Measurements from ENCODE around the gene CELA3B.

Gene CELA3B

DNA sequence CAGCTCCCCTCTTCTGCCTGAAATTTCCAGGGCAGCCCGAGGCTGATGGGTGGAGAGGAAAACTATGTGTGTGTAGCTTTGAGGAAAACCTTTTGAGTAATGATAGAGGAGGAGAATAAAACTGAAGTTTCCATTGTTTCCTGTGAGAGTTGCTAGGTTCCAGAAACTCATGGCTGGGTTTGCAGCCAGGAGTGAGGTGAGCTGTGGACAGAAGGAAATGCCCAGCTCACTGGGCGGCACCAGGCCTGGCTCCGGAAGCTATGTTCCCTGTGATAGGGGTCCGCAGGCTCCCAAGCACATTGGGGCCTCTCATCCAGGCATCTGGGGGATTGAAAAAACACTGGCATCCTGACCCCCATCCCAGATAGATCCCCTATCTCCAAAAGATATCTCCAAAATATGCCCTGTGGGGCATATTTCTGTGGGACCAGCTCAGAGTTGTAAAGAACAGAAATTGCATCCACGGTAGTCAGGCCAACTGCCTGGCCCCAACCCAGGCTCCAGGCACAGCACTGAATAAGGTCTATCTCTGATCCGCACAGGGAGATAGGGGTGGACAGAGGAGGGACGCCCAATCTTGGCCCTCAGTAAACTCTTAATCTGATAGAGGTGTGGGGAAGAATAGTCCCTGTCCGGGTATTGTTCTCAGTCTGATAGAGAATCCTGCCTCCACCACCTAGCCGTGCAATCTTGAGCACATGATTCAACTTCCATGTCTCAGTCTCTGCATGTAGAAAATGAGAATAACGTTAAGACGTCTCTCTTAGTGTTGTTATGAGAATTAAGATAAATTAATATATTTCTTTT, 37.9 kb upstream of the CELA3B start:
- no peak for TF ChIP-seq CSDC2 (CRISPR knock-in tag; IDR thresholded peaks at IDR 0.05)
- no peak for TF ChIP-seq ESRRG (CRISPR knock-in tag; IDR thresholded peaks at IDR 0.05)
- TF ChIP-seq ZNF70 (CRISPR knock-in tag; IDR thresholded peaks at IDR 0.05) = no peak
- no peak for TF ChIP-seq PPARA (CRISPR knock-in tag; IDR thresholded peaks at IDR 0.05; ENCODE audit: borderline replicate concordance)
- TF ChIP-seq, protein P1, sequence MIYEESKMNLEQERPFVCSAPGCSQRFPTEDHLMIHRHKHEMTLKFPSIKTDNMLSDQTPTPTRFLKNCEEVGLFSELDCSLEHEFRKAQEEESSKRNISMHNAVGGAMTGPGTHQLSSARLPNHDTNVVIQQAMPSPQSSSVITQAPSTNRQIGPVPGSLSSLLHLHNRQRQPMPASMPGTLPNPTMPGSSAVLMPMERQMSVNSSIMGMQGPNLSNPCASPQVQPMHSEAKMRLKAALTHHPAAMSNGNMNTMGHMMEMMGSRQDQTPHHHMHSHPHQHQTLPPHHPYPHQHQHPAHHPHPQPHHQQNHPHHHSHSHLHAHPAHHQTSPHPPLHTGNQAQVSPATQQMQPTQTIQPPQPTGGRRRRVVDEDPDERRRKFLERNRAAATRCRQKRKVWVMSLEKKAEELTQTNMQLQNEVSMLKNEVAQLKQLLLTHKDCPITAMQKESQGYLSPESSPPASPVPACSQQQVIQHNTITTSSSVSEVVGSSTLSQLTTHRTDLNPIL (CRISPR knock-in tag; IDR thresholded peaks at IDR 0.05; ENCODE audit: low read depth) = no peak
- TF ChIP-seq BACH2 (CRISPR knock-in tag; IDR thresholded peaks at IDR 0.05; ENCODE audit: borderline replicate concordance) = no peak
- TF ChIP-seq GLIS3 (CRISPR knock-in tag; IDR thresholded peaks at IDR 0.05) = no peak
- TF ChIP-seq TCF4 (CRISPR knock-in tag; IDR thresholded peaks at IDR 0.05; ENCODE audit: borderline replicate concordance) = no peak
- TF ChIP-seq, protein P2, sequence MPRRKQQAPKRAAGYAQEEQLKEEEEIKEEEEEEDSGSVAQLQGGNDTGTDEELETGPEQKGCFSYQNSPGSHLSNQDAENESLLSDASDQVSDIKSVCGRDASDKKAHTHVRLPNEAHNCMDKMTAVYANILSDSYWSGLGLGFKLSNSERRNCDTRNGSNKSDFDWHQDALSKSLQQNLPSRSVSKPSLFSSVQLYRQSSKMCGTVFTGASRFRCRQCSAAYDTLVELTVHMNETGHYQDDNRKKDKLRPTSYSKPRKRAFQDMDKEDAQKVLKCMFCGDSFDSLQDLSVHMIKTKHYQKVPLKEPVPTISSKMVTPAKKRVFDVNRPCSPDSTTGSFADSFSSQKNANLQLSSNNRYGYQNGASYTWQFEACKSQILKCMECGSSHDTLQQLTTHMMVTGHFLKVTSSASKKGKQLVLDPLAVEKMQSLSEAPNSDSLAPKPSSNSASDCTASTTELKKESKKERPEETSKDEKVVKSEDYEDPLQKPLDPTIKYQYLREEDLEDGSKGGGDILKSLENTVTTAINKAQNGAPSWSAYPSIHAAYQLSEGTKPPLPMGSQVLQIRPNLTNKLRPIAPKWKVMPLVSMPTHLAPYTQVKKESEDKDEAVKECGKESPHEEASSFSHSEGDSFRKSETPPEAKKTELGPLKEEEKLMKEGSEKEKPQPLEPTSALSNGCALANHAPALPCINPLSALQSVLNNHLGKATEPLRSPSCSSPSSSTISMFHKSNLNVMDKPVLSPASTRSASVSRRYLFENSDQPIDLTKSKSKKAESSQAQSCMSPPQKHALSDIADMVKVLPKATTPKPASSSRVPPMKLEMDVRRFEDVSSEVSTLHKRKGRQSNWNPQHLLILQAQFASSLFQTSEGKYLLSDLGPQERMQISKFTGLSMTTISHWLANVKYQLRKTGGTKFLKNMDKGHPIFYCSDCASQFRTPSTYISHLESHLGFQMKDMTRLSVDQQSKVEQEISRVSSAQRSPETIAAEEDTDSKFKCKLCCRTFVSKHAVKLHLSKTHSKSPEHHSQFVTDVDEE (CRISPR knock-in tag; IDR thresholded peaks at IDR 0.05) = no peak
- TF ChIP-seq ZC3H10 (CRISPR knock-in tag; IDR thresholded peaks at IDR 0.05) = no peak
- TF ChIP-seq, protein P3, sequence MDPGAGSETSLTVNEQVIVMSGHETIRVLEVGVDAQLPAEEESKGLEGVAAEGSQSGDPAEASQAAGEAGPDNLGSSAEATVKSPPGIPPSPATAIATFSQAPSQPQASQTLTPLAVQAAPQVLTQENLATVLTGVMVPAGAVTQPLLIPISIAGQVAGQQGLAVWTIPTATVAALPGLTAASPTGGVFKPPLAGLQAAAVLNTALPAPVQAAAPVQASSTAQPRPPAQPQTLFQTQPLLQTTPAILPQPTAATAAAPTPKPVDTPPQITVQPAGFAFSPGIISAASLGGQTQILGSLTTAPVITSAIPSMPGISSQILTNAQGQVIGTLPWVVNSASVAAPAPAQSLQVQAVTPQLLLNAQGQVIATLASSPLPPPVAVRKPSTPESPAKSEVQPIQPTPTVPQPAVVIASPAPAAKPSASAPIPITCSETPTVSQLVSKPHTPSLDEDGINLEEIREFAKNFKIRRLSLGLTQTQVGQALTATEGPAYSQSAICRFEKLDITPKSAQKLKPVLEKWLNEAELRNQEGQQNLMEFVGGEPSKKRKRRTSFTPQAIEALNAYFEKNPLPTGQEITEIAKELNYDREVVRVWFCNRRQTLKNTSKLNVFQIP (CRISPR knock-in tag; IDR thresholded peaks at IDR 0.05; ENCODE audit: borderline replicate concordance, low read depth) = no peak
- no peak for TF ChIP-seq ZFP30 (CRISPR knock-in tag; IDR thresholded peaks at IDR 0.05)
- TF ChIP-seq ARNTL (CRISPR knock-in tag; IDR thresholded peaks at IDR 0.05; ENCODE audit: borderline replicate concordance, low read depth) = no peak
- no peak for TF ChIP-seq RARB (CRISPR knock-in tag; IDR thresholded peaks at IDR 0.05)
- no peak for TF ChIP-seq ZNF565 (CRISPR knock-in tag; conservative IDR thresholded peaks at IDR 0.05; ENCODE audit: low read depth)
- no peak for TF ChIP-seq SNAI2 (CRISPR knock-in tag; IDR thresholded peaks at IDR 0.05)
- TF ChIP-seq ZNF8 (CRISPR knock-in tag; IDR thresholded peaks at IDR 0.05) = no peak
- TF ChIP-seq OSR1 (CRISPR knock-in tag; IDR thresholded peaks at IDR 0.05) = no peak
- TF ChIP-seq, protein P4, sequence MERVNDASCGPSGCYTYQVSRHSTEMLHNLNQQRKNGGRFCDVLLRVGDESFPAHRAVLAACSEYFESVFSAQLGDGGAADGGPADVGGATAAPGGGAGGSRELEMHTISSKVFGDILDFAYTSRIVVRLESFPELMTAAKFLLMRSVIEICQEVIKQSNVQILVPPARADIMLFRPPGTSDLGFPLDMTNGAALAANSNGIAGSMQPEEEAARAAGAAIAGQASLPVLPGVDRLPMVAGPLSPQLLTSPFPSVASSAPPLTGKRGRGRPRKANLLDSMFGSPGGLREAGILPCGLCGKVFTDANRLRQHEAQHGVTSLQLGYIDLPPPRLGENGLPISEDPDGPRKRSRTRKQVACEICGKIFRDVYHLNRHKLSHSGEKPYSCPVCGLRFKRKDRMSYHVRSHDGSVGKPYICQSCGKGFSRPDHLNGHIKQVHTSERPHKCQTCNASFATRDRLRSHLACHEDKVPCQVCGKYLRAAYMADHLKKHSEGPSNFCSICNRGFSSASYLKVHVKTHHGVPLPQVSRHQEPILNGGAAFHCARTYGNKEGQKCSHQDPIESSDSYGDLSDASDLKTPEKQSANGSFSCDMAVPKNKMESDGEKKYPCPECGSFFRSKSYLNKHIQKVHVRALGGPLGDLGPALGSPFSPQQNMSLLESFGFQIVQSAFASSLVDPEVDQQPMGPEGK (CRISPR knock-in tag; IDR thresholded peaks at IDR 0.05; ENCODE audit: borderline replicate concordance) = no peak
- ATAC-seq = no peak

DNA sequence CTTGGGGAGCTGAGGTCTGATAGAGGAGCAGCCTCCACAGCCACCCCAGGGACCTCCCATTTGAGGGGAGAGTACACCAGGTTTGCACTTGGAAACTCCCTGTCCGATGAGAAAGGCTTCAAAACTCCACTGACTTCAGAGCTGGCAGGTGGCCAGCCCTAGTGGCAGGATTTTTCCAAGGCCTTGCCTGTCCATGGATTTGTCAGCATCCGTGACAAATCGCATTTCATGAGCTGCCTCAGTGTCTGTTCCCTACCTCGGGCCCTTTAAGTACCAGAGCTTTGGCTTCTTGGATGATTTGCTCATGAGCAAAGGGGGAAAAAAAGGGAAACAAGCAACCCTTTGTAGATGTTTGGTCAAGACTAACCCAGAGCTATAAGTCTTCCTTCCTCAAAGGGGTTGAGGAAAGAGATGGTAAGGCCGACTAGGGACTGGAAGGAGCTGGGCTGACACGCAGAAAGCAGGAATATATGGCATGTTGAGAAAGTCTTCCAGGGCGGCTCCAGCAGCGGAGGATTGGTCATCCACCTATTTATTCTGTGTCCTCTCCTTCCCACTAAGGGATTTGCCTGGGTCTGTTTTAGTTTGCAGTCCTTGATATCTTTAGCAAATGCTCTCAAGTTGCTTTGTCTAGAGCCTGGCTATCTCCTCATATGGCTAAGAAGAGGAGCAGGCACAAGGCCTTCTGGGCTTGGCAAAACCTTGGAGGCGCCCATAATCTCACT, 37.0 kb upstream of the CELA3B start:
- peak; percentile 67 for ATAC-seq
- TF ChIP-seq ZNF565 (CRISPR knock-in tag; conservative IDR thresholded peaks at IDR 0.05; ENCODE audit: low read depth) = no peak
- TF ChIP-seq TOX (CRISPR knock-in tag; IDR thresholded peaks at IDR 0.05; ENCODE audit: borderline replicate concordance) = no peak
- TF ChIP-seq ISL1 (CRISPR knock-in tag; IDR thresholded peaks at IDR 0.05) = no peak
- no peak for TF ChIP-seq ZC3H10 (CRISPR knock-in tag; IDR thresholded peaks at IDR 0.05)
- no peak for TF ChIP-seq ZNF70 (CRISPR knock-in tag; IDR thresholded peaks at IDR 0.05)
- TF ChIP-seq ARNTL (CRISPR knock-in tag; IDR thresholded peaks at IDR 0.05; ENCODE audit: borderline replicate concordance, low read depth) = no peak
- TF ChIP-seq, protein P1 (CRISPR knock-in tag; IDR thresholded peaks at IDR 0.05; ENCODE audit: low read depth) = no peak
- TF ChIP-seq, protein P3 (CRISPR knock-in tag; IDR thresholded peaks at IDR 0.05; ENCODE audit: borderline replicate concordance, low read depth) = no peak
- TF ChIP-seq, protein P2 (CRISPR knock-in tag; IDR thresholded peaks at IDR 0.05) = no peak
- TF ChIP-seq BACH2 (CRISPR knock-in tag; IDR thresholded peaks at IDR 0.05; ENCODE audit: borderline replicate concordance) = no peak
- TF ChIP-seq GLIS3 (CRISPR knock-in tag; IDR thresholded peaks at IDR 0.05) = no peak
- TF ChIP-seq, protein P5, sequence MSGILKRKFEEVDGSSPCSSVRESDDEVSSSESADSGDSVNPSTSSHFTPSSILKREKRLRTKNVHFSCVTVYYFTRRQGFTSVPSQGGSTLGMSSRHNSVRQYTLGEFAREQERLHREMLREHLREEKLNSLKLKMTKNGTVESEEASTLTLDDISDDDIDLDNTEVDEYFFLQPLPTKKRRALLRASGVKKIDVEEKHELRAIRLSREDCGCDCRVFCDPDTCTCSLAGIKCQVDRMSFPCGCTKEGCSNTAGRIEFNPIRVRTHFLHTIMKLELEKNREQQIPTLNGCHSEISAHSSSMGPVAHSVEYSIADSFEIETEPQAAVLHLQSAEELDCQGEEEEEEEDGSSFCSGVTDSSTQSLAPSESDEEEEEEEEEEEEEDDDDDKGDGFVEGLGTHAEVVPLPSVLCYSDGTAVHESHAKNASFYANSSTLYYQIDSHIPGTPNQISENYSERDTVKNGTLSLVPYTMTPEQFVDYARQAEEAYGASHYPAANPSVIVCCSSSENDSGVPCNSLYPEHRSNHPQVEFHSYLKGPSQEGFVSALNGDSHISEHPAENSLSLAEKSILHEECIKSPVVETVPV (CRISPR knock-in tag; IDR thresholded peaks at IDR 0.05) = no peak

All from SK-N-SH treated with all-trans-retinoic acid at 6 μM for 48 hours (cell line).